Heart left ventricle (tissue), 16 donors: ENCODE data around the gene SPACA5. TPM values are rescaled to one million over a fixed set of nuclear protein-coding genes. Genes with fewer than 3 reads are reported as not detected.
"Not testable (repeated sequence)": the region's sequence is repeated elsewhere in the genome, so short reads cannot be mapped to it uniquely, and the experiment has no call there.

Experiments
- ATAC-seq, 4 donors: fragments of 200-7000 bp; cut with Tn5 transposase; one replicate each; pipeline ENCODE4 v1.9.1; 2020 to 2022; ENCODE audit warnings: moderate library complexity in 4 of 4, mild to moderate bottlenecking in 3 of 4, moderate number of reproducible peaks in 1 of 4
- DNase-seq, 5 donors: peaks; one replicate each; pipeline ENCODE4 v3.0.0-alpha.2; 2020
- H3K27ac ChIP-seq, 12 donors: fragments of 200-600 bp; sonication (generic) in 4 of 12; one replicate each; pipeline versions ENCODE4 v1.5.0 to v1.8.0; 2016 to 2022; ENCODE audit warnings: mild to moderate bottlenecking in 2 of 12
- H3K27me3 ChIP-seq, 9 donors: fragments of 200-600 bp; sonication (generic) in 2 of 9; one replicate each; pipeline versions ENCODE4 v1.5.1 to v1.8.0; 2016 to 2022; ENCODE audit warnings: mild to moderate bottlenecking in 3 of 9
- H3K36me3 ChIP-seq, 9 donors: fragments of 200-600 bp; sonication (generic) in 2 of 9; one replicate each; pipeline versions ENCODE4 v1.5.0 to v1.8.0; 2018 to 2022; ENCODE audit warnings: mild to moderate bottlenecking in 2 of 9
- H3K4me1 ChIP-seq, 12 donors: fragments of 200-600 bp; sonication (generic) in 4 of 12; one replicate each; pipeline versions ENCODE4 v1.5.0 to v1.8.0; 2016 to 2022; ENCODE audit warnings: mild to moderate bottlenecking in 3 of 12
- H3K4me3 ChIP-seq, 12 donors: fragments of 200-600 bp; sonication (generic) in 4 of 12; one replicate each; pipeline versions ENCODE4 v1.5.0 to v1.8.0; 2017 to 2022; ENCODE audit warnings: mild to moderate bottlenecking in 9 of 12, moderate library complexity in 4 of 12
- H3K9me3 ChIP-seq, 12 donors: fragments of 200-600 bp; sonication (generic) in 4 of 12; one replicate each; pipeline versions ENCODE4 v1.5.0 to v1.8.0; 2016 to 2022; ENCODE audit warnings: mild to moderate bottlenecking in 1 of 12
- CTCF ChIP-seq, 12 donors: fragments of 200-600 bp; sonication (generic) in 4 of 12; IDR thresholded peaks; one replicate each; pipeline versions ENCODE4 v1.5.0 to v1.8.0; 2018 to 2022; ENCODE audit warnings: antibody characterized with exemption in 12 of 12, mild to moderate bottlenecking in 5 of 12
- POLR2A ChIP-seq, 2 donors: fragments of 450-650 bp; IDR thresholded peaks; one replicate each; pipeline ENCODE4 v1.6.1; 2017; ENCODE audit warnings: antibody characterized with exemption in 2 of 2, mild to moderate bottlenecking in 2 of 2, moderate library complexity in 2 of 2
- WGBS, 4 donors: extraction: QIAGEN DNeasy Blood & Tissue Kit in 2 of 4; methylation state at CpG; one replicate each; pipeline versions ENCODE4 v1.1.5 to v1.1.7; 2013 to 2018; 5-methylcytosine and 5-hydroxymethylcytosine counted together
- intact Hi-C, 10 donors: fragments of 100-400 bp; cut with DNase I; formaldehyde crosslinking; loops; one replicate each; pipeline versions ENCODE4 v1.11.1 to v1.14.2; 2022
- long read RNA-seq, 3 donors: library from polyadenylated mRNA; unstranded; transcript quantifications; one replicate each; pipeline ENCODE4 v2.0.0, GENCODE V29; 2020 to 2021
- polyA plus RNA-seq, 2 donors: library from polyadenylated mRNA; stranded (reverse); fragments of 200-250 nt; gene quantifications; one replicate each; pipeline ENCODE4 v1.2.3, GENCODE V29; 2013
- total RNA-seq, 9 donors: library from RNA; depleted of rRNA in 2 of 9; stranded (reverse); fragments of >200 nt in 2 of 9; fragmentation: NEBNext Ultra II Directional in 3 of 9; extraction: Animal tissue kit (Norgen Biotek cat#: 25700) in 3 of 9; gene quantifications; one replicate each; pipeline versions ENCODE4 v1.1.0 to v1.2.4, GENCODE V29; 2016 to 2023
- donor health status: ischemic (EF 13 %, LVEDD 7.1; RV severe dilation, severe dysfunction).
- donor health status: healthy with polysubstance abuse.
- donor health status: DM: no; HTN: yes; CAD: no.
- donor health status: DM: no; HTN: no; CAD: no.
- donor health status: ischemic (EF 25% LVEDD 6.9; RV normal size, moderate dysfunction).
- donor health status: ischemic (EF 25% LVEDD 5.7; RV mildly dilated, moderate dysfunction).
- donor health status: healthy.
- donor health status: DM: yes; HTN: yes; CAD: no.
- donor health status: ischemic (EF 35%, LVEDD 5.7; RV mildly dilated, moderate dysfunction).
- donor health status: nonischemic (EF 11% LVEDD 7.7; RV severe dilation, severe dysfunction).
- donor health status: DM: yes; HTN: yes; CAD: no.
- donor health status: PGD.
- donor health status: ischemic (EF 29% LVEDD 5.4; RV normal size, mild dysfunction).
- donor health status: nonischemic (EF 23%, LVEDD 6.1; RV moderate dilation, normal function).

Gene SPACA5
- total RNA-seq: not detected
- not detected for polyA plus RNA-seq
- long read RNA-seq, donor 1: 0 reads
- long read RNA-seq, donor 2: 0 reads
- long read RNA-seq, donor 3: 0 reads

- intact Hi-C loops, H3K4me1 ChIP-seq, ATAC-seq, H3K4me3 ChIP-seq, H3K27ac ChIP-seq, DNase-seq, H3K27me3 ChIP-seq, H3K36me3 ChIP-seq, H3K9me3 ChIP-seq: not testable (repeated sequence)
- 82% methylated on average over 3 of the region's 8 CpGs; no CpG with 5 or more reads in 3 of the 4 donors for WGBS, 4 donors
These were observed at the start of gene SPACA5 for GRCh38 chrX:48006688-48007087. SPACA5 (plus strand) TSS chrX:48006988; CDS start chrX:48007803, 815 bp downstream.

- ATAC-seq, intact Hi-C loops: not testable (repeated sequence)
- 82 to 87% (median 85%) methylated on average over 3 to 4 of the region's 4 CpGs; no CpG with 5 or more reads in 1 of the 4 donors for WGBS, 4 donors
These were observed 48.6 kb upstream of the SPACA5 start for GRCh38 chrX:47958206-47958605.

GRCh38 chrX:47958761-47959342 is 47.9 kb upstream of the SPACA5 start:
- 38 to 46% (median 41%) methylated on average over 4 of the region's 4 CpGs for WGBS, 4 donors
- intact Hi-C loops: no loop called here

More at GRCh38 chrX:47958206-47958605, 48.6 kb upstream of the SPACA5 start:
- H3K36me3 ChIP-seq, H3K27me3 ChIP-seq, H3K4me1 ChIP-seq, H3K9me3 ChIP-seq, H3K4me3 ChIP-seq, DNase-seq, H3K27ac ChIP-seq: not testable (repeated sequence)

GRCh38 chrX:47960406-47960805 is 46.4 kb upstream of the SPACA5 start:
- ATAC-seq: no peak
- H3K27me3 ChIP-seq: no peaks in the 10 kb centered on the region
- intact Hi-C loops: no loop called here
- H3K9me3 ChIP-seq: peaks cover 0 to 13% (median 0%) of the 10 kb centered on the region in 12 donors
- H3K36me3 ChIP-seq: no peaks in the 10 kb centered on the region
- no peak overlapping the region for H3K4me3 ChIP-seq
- no peak for DNase-seq
- no peak overlapping the region for H3K27ac ChIP-seq
- TF ChIP-seq POLR2A (IDR thresholded peaks at IDR 0.05): no peak
- no peak for TF ChIP-seq CTCF (IDR thresholded peaks at IDR 0.05)
- 56 to 80% (median 68%) methylated on average over 2 of the region's 2 CpGs for WGBS, 4 donors
- no peaks in the 10 kb centered on the region for H3K4me1 ChIP-seq

More at GRCh38 chrX:47958761-47959342, 47.9 kb upstream of the SPACA5 start:
- ATAC-seq (no peak), DNase-seq (no peak)
- peaks cover 0 to 2% (median 0%) of the 10 kb centered on the region in 12 donors for H3K9me3 ChIP-seq
- no peaks in the 10 kb centered on the region for H3K27me3 ChIP-seq
- H3K4me3 ChIP-seq: no peak overlapping the region
- H3K36me3 ChIP-seq: no peaks in the 10 kb centered on the region
- no peak overlapping the region for H3K27ac ChIP-seq
- peak in 1 of 12 donors; percentile 19 for TF ChIP-seq CTCF (IDR thresholded peaks at IDR 0.05)
- no peak for TF ChIP-seq POLR2A (IDR thresholded peaks at IDR 0.05)
- no peaks in the 10 kb centered on the region for H3K4me1 ChIP-seq

GRCh38 chrX:47961830-47962229 is 45.0 kb upstream of the SPACA5 start:
- ATAC-seq, DNase-seq, intact Hi-C loops, H3K27ac ChIP-seq, H3K27me3 ChIP-seq, H3K36me3 ChIP-seq, H3K4me1 ChIP-seq, H3K4me3 ChIP-seq: not testable (repeated sequence)
- peaks cover 0 to 22% (median 0%) of the 10 kb centered on the region in 12 donors for H3K9me3 ChIP-seq
- WGBS, 4 donors: 73 to 88% (median 81%) methylated on average over 6 of the region's 6 CpGs

- ATAC-seq: not testable (repeated sequence)
These were observed 41.3 kb upstream of the SPACA5 start for GRCh38 chrX:47965526-47965925.

More at GRCh38 chrX:47965526-47965925, 41.3 kb upstream of the SPACA5 start:
- intact Hi-C loops, H3K27ac ChIP-seq, H3K4me1 ChIP-seq, DNase-seq, H3K36me3 ChIP-seq, H3K27me3 ChIP-seq, H3K4me3 ChIP-seq: not testable (repeated sequence)
- 78 to 96% (median 92%) methylated on average over 13 to 14 of the region's 14 CpGs for WGBS, 4 donors
- peaks cover 0 to 40% (median 0%) of the 10 kb centered on the region in 12 donors for H3K9me3 ChIP-seq
